ENCODE data around the gene MRPL2.

The MRPL2 gene

DNA sequence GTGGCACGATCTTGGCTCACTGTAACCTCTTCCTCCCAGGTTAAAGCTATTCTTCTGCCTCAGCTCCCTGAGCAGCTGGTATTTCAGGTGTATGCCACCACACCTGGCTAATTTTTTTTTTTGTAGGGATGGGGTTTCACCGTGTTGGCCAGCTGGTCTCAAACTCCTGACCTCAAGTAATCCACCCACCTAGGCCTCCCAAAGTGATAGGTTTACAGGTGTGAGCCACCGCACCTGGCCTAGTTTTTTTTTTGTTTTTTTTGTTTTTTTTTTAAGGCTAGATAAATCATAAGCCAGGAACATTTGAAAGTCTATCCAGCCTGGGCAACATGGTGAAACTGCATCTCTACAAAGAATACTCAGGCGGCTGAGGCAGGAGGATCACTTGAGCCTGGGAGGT, 26.9 kb downstream of the MRPL2 start:
- TF ChIP-seq, protein P1, sequence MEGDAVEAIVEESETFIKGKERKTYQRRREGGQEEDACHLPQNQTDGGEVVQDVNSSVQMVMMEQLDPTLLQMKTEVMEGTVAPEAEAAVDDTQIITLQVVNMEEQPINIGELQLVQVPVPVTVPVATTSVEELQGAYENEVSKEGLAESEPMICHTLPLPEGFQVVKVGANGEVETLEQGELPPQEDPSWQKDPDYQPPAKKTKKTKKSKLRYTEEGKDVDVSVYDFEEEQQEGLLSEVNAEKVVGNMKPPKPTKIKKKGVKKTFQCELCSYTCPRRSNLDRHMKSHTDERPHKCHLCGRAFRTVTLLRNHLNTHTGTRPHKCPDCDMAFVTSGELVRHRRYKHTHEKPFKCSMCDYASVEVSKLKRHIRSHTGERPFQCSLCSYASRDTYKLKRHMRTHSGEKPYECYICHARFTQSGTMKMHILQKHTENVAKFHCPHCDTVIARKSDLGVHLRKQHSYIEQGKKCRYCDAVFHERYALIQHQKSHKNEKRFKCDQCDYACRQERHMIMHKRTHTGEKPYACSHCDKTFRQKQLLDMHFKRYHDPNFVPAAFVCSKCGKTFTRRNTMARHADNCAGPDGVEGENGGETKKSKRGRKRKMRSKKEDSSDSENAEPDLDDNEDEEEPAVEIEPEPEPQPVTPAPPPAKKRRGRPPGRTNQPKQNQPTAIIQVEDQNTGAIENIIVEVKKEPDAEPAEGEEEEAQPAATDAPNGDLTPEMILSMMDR (IDR thresholded peaks at IDR 0.05; ENCODE audit: insufficient read depth, low read depth, low read length, missing control alignments) = no peak
- DNase-seq (ENCODE audit: low read depth) = no peak
- no peak overlapping the region for H3K4me3 ChIP-seq (ENCODE audit: low read length)

DNA sequence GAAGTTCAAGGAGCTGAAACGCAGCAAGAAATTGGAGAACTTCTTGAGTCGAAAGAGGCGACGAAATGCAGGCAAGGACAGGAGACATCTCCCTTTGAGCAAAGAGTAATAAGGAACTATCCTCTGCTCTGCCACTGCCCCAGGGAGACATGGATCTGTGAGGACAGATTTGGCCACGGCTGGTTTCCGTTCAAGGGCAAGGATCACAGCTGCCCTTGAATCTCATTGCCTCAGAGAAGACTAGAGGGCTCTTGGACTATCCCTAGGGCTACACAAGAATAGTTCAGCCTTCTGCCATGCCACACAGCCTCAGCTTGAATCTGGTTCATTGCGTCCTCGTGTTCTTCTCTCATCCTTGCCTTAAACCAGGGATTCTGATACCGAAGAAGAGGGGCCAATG, 30.1 kb downstream of the MRPL2 start:
- TF ChIP-seq, protein P1 (IDR thresholded peaks at IDR 0.05; ENCODE audit: insufficient read depth, low read depth, low read length, missing control alignments) = no peak
- DNase-seq (ENCODE audit: low read depth) = no peak
- H3K4me3 ChIP-seq (ENCODE audit: low read length) = no peak overlapping the region

DNA sequence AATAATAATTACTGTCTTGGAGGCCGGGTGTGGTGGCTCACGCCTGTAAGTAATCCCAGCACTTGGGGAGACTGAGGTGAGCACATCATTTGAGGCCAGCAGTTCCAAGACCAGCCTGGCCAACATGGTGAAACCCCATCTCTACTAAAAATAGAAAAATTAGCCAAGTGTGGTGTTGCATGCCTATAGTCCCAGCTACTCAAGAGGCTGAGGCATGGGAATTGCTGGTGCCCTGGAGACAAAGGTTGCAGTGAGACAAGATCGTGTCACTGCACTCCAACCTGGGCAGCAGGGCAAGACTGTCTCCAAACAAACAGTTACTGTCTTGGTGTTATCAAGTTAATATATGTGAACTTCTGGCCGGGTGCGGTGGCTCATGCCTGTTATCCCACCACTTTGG, 32.9 kb downstream of the MRPL2 start:
- DNase-seq (ENCODE audit: low read depth) = no peak
- no peak overlapping the region for H3K4me3 ChIP-seq (ENCODE audit: low read length)
- TF ChIP-seq, protein P1 (IDR thresholded peaks at IDR 0.05; ENCODE audit: insufficient read depth, low read depth, low read length, missing control alignments) = no peak

DNA sequence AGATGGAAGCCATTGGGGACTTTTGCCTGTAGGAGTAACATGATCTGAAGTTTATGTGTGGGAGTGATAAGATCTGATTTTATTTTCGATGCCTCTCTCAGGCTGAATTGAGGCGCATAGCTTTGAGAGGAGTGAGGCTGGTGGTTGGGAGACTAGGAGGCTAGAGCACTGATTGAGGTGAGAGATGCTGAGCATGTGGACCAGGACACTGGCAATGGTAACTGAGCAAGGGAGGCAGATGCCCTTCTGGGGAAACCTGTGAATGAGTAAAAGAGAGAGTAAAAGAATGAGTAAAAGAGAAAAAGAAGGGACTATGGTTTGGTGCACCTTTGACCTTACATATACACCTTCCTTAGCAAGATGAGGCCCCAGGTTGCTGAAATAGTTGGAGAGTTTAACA, 34.8 kb downstream of the MRPL2 start:
- no peak overlapping the region for H3K4me3 ChIP-seq (ENCODE audit: low read length)
- no peak for DNase-seq (ENCODE audit: low read depth)
- TF ChIP-seq, protein P1 (IDR thresholded peaks at IDR 0.05; ENCODE audit: insufficient read depth, low read depth, low read length, missing control alignments) = no peak

DNA sequence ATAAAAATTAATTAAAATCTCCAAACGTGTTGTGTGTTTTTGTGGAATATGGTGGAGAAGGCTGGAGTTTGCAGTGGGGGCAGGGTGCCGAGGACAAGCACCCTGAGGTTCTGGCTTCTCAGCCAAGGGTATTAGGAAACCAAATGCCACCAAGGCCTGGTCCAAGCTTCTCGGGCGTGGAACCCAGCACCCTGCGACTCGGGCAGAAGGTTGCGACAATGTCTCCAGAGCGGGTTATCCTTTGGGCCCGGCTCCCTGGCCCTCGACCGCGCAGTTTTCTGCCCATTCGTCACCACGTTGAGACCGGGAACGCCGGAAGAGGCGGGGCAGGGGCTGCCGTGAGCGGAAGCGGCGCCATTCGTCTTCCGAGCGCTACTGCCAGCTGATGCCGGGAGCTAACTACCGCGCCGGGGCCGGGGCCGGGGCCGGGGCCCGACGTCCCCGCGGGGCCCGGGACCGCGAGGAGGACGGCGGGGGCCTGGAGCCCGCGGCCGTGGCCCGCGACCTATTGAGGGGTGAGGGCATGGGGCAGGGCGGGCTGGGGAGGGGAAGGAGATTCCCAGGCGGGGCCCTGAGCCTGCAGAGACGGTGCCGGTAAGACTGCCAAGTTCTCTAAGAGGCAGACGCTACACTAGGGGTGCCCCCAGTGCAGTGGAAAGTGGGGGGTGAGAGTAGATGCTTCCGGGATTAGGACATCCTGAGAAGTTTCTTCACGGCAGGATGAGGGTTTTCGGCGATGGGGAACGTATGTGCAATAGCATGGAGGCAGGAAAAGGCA, 37.8 kb downstream of the MRPL2 start, which contains the start of gene RRP36:
RRP36 (plus strand) TSS at position 354 of the 778 bp plus-strand sequence; CDS start at position 386, 32 bp downstream.
- peak; percentile 80 for DNase-seq (ENCODE audit: low read depth)
- peak within 1 kb of the TSS; percentile 100 for H3K4me3 ChIP-seq (ENCODE audit: low read length)
- TF ChIP-seq, protein P1 (IDR thresholded peaks at IDR 0.05; ENCODE audit: insufficient read depth, low read depth, low read length, missing control alignments) = no peak

DNA sequence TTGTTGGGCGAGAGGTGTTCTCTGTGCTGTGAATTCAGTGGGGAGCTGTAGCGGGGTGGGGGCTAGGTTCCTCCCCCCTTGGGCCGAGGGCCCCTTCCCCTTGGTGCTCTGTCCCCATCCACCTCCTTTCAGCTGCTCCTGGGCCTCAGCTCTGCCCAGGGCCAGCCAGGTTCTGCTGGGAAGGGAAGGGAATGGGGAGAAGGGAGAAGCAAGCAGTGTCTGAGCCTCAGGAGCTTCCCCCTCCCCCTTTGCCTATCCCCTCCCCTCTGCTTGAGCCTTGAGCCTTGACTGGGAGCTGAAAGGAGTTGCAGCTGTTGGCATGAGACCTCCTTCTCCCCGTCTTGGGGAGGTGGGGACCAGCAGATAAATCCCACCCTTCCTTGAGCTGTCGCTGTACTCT, 38.4 kb downstream of the MRPL2 start:
- DNase-seq (ENCODE audit: low read depth) = no peak
- TF ChIP-seq, protein P1 (IDR thresholded peaks at IDR 0.05; ENCODE audit: insufficient read depth, low read depth, low read length, missing control alignments) = no peak
- peak overlapping the region; percentile 100 for H3K4me3 ChIP-seq (ENCODE audit: low read length)

Measured in epithelial cell of esophagus (primary cell).